HEK293 (cell line): Measurements from ENCODE around the gene RGS8.

ENCODE experiments used
- CTCF ChIP-seq: fragments of 450-650 bp; formaldehyde crosslinking; IDR thresholded peaks from 2 replicates; pipeline ENCODE4 v1.5.1; 2016; ENCODE audit warnings: missing biosample characterization, missing genetic modification characterization
- GLIS1 ChIP-seq: fragments of 450-650 bp; formaldehyde crosslinking; IDR thresholded peaks from 2 replicates; pipeline ENCODE4 v1.5.1; 2016; ENCODE audit warnings: missing biosample characterization, missing genetic modification characterization
- PRDM4 ChIP-seq: fragments of 450-650 bp; formaldehyde crosslinking; IDR thresholded peaks from 2 replicates; pipeline ENCODE4 v1.5.1; 2017; ENCODE audit warnings: missing biosample characterization, missing genetic modification characterization
- REPIN1 ChIP-seq: fragments of 450-650 bp; formaldehyde crosslinking; IDR thresholded peaks from 2 replicates; pipeline ENCODE4 v1.5.1; 2017; ENCODE audit warnings: missing biosample characterization, missing genetic modification characterization, low read depth
- TCF7L2 ChIP-seq: IDR thresholded peaks from 2 replicates; pipeline ENCODE4 v1.6.1; 2011; ENCODE audit warnings: low read depth, mild to moderate bottlenecking, inconsistent platforms, low read length, moderate library complexity, borderline replicate concordance
- ZNF132 ChIP-seq: fragments of 450-650 bp; formaldehyde crosslinking; IDR thresholded peaks from 2 replicates; pipeline ENCODE4 v1.5.1; 2017; ENCODE audit warnings: missing biosample characterization, missing genetic modification characterization, borderline replicate concordance
- ZNF138 ChIP-seq: fragments of 450-650 bp; formaldehyde crosslinking; IDR thresholded peaks from 2 replicates; pipeline ENCODE4 v1.5.1; 2016; ENCODE audit warnings: missing biosample characterization, missing genetic modification characterization, borderline replicate concordance
- ZNF169 ChIP-seq: fragments of 450-650 bp; formaldehyde crosslinking; IDR thresholded peaks from 2 replicates; pipeline ENCODE4 v1.5.1; 2016; ENCODE audit warnings: missing biosample characterization, missing genetic modification characterization
- ZNF423 ChIP-seq: fragments of 450-650 bp; formaldehyde crosslinking; IDR thresholded peaks from 2 replicates; pipeline ENCODE4 v1.5.1; 2016; ENCODE audit warnings: missing biosample characterization, missing genetic modification characterization
- ZNF548 ChIP-seq: fragments of 450-650 bp; formaldehyde crosslinking; IDR thresholded peaks from 2 replicates; pipeline ENCODE4 v1.5.1; 2016; ENCODE audit warnings: missing biosample characterization, missing genetic modification characterization
- ZNF639 ChIP-seq: fragments of 450-650 bp; formaldehyde crosslinking; IDR thresholded peaks from 2 replicates; pipeline ENCODE4 v1.5.1; 2016; ENCODE audit warnings: missing biosample characterization, missing genetic modification characterization
- ZNF654 ChIP-seq: fragments of 450-650 bp; formaldehyde crosslinking; IDR thresholded peaks from 2 replicates; pipeline ENCODE4 v1.5.1; 2016; ENCODE audit warnings: low read depth, missing biosample characterization, missing genetic modification characterization

- TF ChIP-seq TCF7L2: no peak
- no peak for TF ChIP-seq ZNF169 (tag by site-specific recombination)
- no peak for TF ChIP-seq ZNF132 (tag by site-specific recombination)
- TF ChIP-seq ZNF548 (tag by site-specific recombination): no peak
- no peak for TF ChIP-seq ZNF654 (tag by site-specific recombination)
- TF ChIP-seq ZNF423 (tag by site-specific recombination): no peak
- no peak for TF ChIP-seq PRDM4 (tag by site-specific recombination)
- no peak for TF ChIP-seq ZNF138 (tag by site-specific recombination)
- TF ChIP-seq CTCF (tag by site-specific recombination): no peak
- TF ChIP-seq REPIN1 (tag by site-specific recombination): no peak
- no peak for TF ChIP-seq ZNF639 (tag by site-specific recombination)
- no peak for TF ChIP-seq GLIS1
Measured at GRCh38 chr1:182680901-182681567, 3.4 kb downstream of the RGS8 start.
